ENCODE measurements around the gene RNASE13. TPM values are rescaled to one million over a fixed set of nuclear protein-coding genes. Genes with fewer than 3 reads are reported as not detected.

The RNASE13 gene
- total RNA-seq, 1 experiment from 2014 or later = 0.15 TPM

DNA sequence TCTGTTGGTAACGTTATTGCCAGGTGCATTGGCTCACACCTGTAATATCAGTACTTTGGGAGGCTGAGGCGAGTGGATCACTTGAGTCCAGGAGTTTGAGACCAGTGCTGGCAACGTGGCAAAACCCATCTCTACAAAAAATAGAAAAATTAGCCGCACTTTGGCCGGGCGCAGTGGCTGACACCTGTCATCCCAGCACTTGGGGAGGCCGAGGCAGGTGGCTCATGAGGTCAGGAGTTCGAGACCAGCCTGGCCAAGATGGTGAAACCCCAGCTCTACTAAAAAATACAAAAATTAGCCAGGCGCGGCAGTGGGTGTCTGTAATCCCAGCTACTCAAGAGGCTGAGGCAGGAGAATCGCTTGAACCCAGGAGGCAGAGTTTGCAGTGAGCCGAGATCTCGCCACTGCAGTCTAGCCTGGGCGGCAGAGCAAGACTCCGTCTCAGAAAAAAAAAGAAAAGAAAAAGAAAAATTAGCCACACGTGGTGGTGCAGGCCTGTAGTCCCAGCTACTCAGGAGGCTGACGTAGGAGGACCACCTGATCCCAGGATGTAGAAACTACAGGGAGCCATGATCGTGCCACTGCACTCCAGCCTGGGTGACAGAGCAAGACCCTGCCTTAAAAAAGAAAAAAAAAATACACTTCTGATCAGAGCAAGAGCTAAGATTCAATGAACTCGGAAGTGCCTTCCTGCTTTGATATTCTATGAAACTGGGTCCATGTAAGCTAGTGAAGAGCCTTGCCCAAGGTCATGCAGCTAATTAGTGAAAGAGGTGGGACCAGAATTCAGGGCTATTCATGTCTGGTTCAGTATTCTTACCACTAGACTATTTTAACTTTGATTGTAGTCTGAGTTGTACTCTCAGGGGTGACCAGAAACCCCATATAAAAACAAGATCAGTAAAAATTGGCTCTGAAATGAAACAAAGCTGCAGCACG lies 18.8 kb upstream of the RNASE13 start:
- BruUV-seq (replicated peaks) = no TSS peak
- no peaks in the 10 kb centered on the region for H3K36me3 ChIP-seq (ENCODE audit: control insufficient read depth in 1 of 2, insufficient read depth in 2 of 2, low read length in 2 of 2)
- H3K4me2 ChIP-seq (ENCODE audit: low read length) = no peak overlapping the region
- H3K9ac ChIP-seq (ENCODE audit: low read length) = no peak overlapping the region
- H3K79me2 ChIP-seq (ENCODE audit: insufficient read depth, low read length) = no peaks in the 10 kb centered on the region
- no peaks in the 10 kb centered on the region for H3K27me3 ChIP-seq (ENCODE audit: insufficient read depth, low read length)
- DNase-seq (ENCODE audit: low read depth, low spot score) = no peak
- no peak for ATAC-seq
- TF ChIP-seq ZFX (IDR thresholded peaks at IDR 0.05) (no peak), CEBPB (IDR thresholded peaks at IDR 0.05; ENCODE audit: low read depth) (no peak), JUND (IDR thresholded peaks at IDR 0.05) (no peak), EGR1 (IDR thresholded peaks at IDR 0.05; ENCODE audit: low read depth) (no peak), SRF (IDR thresholded peaks at IDR 0.05; ENCODE audit: low read depth) (no peak), ELF1 (IDR thresholded peaks at IDR 0.05; ENCODE audit: borderline replicate concordance, low read depth) (no peak), YY1 (IDR thresholded peaks at IDR 0.05; ENCODE audit: extremely low read depth, insufficient replicate concordance, low read depth, low read length) (no peak), FOSL1 (IDR thresholded peaks at IDR 0.05; ENCODE audit: low read depth) (no peak), TCF7L2 (IDR thresholded peaks at IDR 0.05; ENCODE audit: borderline replicate concordance, extremely low read depth, insufficient read depth, insufficient read length) (no peak), EZH2 (IDR thresholded peaks at IDR 0.05) (no peak), SIN3A (IDR thresholded peaks at IDR 0.05; ENCODE audit: low read depth) (no peak), RAD21 (IDR thresholded peaks at IDR 0.05; ENCODE audit: low read depth) (no peak), CBX3 (IDR thresholded peaks at IDR 0.05; ENCODE audit: low read depth) (no peak), POLR2AphosphoS5 (IDR thresholded peaks at IDR 0.05; ENCODE audit: low read depth, low read length) (no peak), SP1 (IDR thresholded peaks at IDR 0.05; ENCODE audit: low read depth) (no peak), ZNF274 (IDR thresholded peaks at IDR 0.05; ENCODE audit: low read depth, low read length) (no peak)
- TF ChIP-seq, protein P1, sequence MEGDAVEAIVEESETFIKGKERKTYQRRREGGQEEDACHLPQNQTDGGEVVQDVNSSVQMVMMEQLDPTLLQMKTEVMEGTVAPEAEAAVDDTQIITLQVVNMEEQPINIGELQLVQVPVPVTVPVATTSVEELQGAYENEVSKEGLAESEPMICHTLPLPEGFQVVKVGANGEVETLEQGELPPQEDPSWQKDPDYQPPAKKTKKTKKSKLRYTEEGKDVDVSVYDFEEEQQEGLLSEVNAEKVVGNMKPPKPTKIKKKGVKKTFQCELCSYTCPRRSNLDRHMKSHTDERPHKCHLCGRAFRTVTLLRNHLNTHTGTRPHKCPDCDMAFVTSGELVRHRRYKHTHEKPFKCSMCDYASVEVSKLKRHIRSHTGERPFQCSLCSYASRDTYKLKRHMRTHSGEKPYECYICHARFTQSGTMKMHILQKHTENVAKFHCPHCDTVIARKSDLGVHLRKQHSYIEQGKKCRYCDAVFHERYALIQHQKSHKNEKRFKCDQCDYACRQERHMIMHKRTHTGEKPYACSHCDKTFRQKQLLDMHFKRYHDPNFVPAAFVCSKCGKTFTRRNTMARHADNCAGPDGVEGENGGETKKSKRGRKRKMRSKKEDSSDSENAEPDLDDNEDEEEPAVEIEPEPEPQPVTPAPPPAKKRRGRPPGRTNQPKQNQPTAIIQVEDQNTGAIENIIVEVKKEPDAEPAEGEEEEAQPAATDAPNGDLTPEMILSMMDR (IDR thresholded peaks at IDR 0.05 in 2 of 3, conservative IDR thresholded peaks at IDR 0.05 in 1 of 3; ENCODE audit: borderline replicate concordance in 1 of 3, insufficient read depth in 1 of 3, low read depth in 2 of 3, low read length in 2 of 3) = no peak
- TF ChIP-seq, protein P2, sequence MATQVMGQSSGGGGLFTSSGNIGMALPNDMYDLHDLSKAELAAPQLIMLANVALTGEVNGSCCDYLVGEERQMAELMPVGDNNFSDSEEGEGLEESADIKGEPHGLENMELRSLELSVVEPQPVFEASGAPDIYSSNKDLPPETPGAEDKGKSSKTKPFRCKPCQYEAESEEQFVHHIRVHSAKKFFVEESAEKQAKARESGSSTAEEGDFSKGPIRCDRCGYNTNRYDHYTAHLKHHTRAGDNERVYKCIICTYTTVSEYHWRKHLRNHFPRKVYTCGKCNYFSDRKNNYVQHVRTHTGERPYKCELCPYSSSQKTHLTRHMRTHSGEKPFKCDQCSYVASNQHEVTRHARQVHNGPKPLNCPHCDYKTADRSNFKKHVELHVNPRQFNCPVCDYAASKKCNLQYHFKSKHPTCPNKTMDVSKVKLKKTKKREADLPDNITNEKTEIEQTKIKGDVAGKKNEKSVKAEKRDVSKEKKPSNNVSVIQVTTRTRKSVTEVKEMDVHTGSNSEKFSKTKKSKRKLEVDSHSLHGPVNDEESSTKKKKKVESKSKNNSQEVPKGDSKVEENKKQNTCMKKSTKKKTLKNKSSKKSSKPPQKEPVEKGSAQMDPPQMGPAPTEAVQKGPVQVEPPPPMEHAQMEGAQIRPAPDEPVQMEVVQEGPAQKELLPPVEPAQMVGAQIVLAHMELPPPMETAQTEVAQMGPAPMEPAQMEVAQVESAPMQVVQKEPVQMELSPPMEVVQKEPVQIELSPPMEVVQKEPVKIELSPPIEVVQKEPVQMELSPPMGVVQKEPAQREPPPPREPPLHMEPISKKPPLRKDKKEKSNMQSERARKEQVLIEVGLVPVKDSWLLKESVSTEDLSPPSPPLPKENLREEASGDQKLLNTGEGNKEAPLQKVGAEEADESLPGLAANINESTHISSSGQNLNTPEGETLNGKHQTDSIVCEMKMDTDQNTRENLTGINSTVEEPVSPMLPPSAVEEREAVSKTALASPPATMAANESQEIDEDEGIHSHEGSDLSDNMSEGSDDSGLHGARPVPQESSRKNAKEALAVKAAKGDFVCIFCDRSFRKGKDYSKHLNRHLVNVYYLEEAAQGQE (IDR thresholded peaks at IDR 0.05; ENCODE audit: low read depth) = no peak
- TF ChIP-seq, protein P3, sequence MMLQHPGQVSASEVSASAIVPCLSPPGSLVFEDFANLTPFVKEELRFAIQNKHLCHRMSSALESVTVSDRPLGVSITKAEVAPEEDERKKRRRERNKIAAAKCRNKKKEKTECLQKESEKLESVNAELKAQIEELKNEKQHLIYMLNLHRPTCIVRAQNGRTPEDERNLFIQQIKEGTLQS (IDR thresholded peaks at IDR 0.05) = no peak
- no peak overlapping the region for H2AFZ ChIP-seq (ENCODE audit: low read depth, low read length, poor library complexity, severe bottlenecking)
- POLR2A ChIA-PET = no interaction called here
- no peaks in the 10 kb centered on the region for H3K4me1 ChIP-seq (ENCODE audit: control insufficient read depth in 1 of 2, insufficient read depth in 2 of 2, low read length in 2 of 2)
- H3K4me3 ChIP-seq (replicated peaks in 1 of 2; ENCODE audit: low read depth in 1 of 2, low read length in 2 of 2) = no peak overlapping the region
- intact Hi-C loops (cut with micrococcal nuclease) = no loop called here
- no peak overlapping the region for H3K27ac ChIP-seq (ENCODE audit: low read depth, low read length)
- no peaks in the 10 kb centered on the region for H3K9me3 ChIP-seq (ENCODE audit: control insufficient read depth in 1 of 2, insufficient read depth in 1 of 2, low read depth in 1 of 2, low read length in 2 of 2)
- CTCF ChIA-PET = interaction anchor here (0.8 kb wide), 1 partner anchor 39 kb away, joined by 3 read pairs; no protein-coding TSS in a partner anchor
- H3K9me2 ChIP-seq (ENCODE audit: insufficient read depth) = no peaks in the 10 kb centered on the region
- no peaks in the 10 kb centered on the region for H4K20me1 ChIP-seq (ENCODE audit: insufficient read depth)
- RAD21 ChIA-PET (ENCODE audit: low non-redundant PET in 1 of 2, low total read pairs in 2 of 2, uncharacterized antibody in 2 of 2, unreplicated experiment in 2 of 2) = no interaction called here
